ENCODE results near the gene DENND1C. TPM values are rescaled to one million over a fixed set of nuclear protein-coding genes. Genes with fewer than 3 reads are reported as not detected.
"Not testable (repeated sequence)": the region's sequence is repeated elsewhere in the genome, so short reads cannot be mapped to it uniquely, and the experiment has no call there.

The DENND1C gene
- total RNA-seq, 1 donor from 2014 or later: 0.92 TPM

GRCh38 chr19:6433663-6434062 is 47.9 kb downstream of the DENND1C start, which contains the start of gene SLC25A41:
Gene SLC25A41, minus strand, starts transcription at chr19:6433763. Its CDS starts 70 bp downstream, at chr19:6433693.
- DNase-seq (ENCODE audit: missing footprints) (no peak), ATAC-seq (no peak)
- intact Hi-C loops (cut with DNase I): no loop called here

DNA sequence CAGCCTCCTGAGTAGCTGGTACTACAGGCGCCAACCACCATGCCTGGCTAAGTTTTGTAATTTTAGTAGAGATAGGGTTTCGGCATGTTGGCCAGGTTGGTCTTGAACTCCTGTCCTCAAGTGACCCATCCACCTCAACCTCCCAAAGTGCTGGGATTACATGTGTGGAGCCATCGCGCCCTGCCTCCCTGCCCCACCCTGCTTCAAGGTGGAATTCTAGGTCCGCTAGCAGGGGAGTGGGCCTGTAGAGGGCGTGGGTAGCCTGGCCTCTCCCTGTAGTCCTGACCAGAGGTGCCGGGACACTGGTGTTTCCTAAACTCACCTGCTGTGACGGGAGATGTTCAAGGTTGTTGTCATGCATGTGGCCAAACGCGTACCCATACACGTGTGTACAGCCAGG is 48.4 kb downstream of the DENND1C start:
- ATAC-seq (no peak), DNase-seq (ENCODE audit: missing footprints) (no peak)
- intact Hi-C loops (cut with DNase I): no loop called here

DNA sequence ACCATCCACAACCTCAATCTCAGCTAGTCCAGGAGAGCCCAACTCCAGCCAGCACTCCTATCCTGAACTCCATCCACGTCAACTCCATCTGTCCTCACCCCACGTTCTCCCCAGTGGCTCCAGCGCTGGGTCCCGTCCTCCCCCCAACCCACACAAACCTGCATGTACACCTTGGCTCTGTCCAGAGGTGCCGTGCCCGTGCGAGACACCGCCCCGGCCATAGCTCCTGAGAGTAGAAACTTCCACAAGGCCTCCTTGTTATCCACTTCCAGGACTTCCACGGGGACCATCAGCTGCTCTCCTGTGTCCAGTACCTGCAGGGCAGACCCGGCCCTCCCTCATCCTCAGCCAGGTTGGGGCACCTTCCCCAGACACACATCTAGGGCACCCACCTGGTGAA is 49.7 kb downstream of the DENND1C start:
- DNase-seq (ENCODE audit: missing footprints) (no peak), ATAC-seq (no peak)
- intact Hi-C loops (cut with DNase I): no loop called here

- intact Hi-C loops (cut with DNase I): no loop called here
- ATAC-seq: no peak
- DNase-seq (ENCODE audit: missing footprints): no peak
These were observed 52.0 kb downstream of the DENND1C start for GRCh38 chr19:6429419-6430221.

- intact Hi-C loops (cut with DNase I); DNase-seq (ENCODE audit: missing footprints); ATAC-seq: not testable (repeated sequence)
These were observed 52.7 kb downstream of the DENND1C start for GRCh38 chr19:6428692-6429418.

DNA sequence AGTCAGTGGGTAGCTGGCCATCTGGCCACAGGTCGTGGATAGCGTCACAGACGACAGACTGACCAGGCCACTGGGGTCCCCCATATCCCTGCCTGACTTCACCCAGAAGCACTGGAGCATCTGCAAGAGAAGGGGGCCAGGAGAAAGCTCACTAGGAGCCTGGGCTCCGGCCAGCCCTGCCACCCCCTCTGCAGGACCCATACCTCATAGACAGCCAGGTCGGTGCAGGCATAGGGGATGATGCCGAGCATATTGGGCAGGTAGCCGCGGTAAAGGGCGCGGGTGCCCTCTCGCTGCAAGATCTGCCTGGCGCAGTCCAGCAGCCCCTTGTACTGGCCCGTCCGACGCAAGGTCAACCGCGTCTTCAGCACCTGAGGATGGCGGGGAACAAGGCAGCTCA is 54.5 kb downstream of the DENND1C start:
- ATAC-seq: no peak

DNA sequence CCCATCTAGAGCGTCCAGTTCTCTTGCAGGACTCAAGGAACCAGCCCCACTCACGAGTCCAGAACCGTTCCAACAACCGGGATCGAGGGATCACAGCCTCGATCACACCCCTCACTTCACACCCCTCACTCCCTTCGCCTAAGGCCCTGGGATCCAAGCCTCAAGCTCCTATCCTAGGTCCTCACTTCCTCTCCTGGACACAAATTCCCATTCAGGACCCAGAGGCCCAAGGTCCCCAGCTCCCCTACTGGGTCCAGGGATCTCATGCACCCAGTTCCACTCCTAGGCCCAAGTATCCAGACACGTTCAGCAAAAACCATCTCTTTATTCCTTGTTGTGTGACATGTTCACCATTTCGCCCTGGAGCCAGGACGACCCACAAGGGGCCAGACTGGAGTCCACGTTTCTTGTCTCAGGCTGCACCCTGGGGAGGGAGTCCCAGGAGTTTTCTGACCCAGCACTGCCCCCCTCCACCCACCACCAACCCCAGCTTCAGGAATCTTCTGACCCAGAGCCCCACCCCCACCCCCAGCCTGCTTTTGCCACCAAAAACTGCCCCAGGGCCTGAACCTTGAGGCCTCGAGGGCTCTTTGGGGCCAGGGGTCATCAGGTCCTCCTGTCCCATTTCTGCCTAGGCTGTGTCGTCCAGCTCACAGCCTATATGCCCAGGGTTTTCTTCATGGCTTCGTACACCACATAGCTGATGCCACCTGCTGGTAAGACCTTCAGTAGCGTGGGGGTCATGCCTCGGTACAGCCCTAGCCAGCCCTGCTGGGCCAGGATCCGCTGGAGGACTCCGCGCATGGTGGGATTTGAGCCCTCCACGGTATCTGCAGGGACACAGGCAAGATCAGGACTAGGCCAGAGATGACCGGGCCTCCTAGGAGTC is 55.6 kb downstream of the DENND1C start:
- no peak for ATAC-seq
- intact Hi-C loops (cut with DNase I): loop anchor here (1.0 kb wide), 2 partner anchors 34 to 53 kb away; no protein-coding TSS in a partner anchor
- DNase-seq (ENCODE audit: missing footprints): peak; percentile 60

More for the DNA sequence above, 54.5 kb downstream of the DENND1C start:
- intact Hi-C loops (cut with DNase I): no loop called here
- peak; percentile 30 for DNase-seq (ENCODE audit: missing footprints)

- intact Hi-C loops (cut with DNase I): loop anchor here (1.0 kb wide), 2 partner anchors 35 to 52 kb away; no protein-coding TSS in a partner anchor
- DNase-seq (ENCODE audit: missing footprints) (peak; percentile 99), ATAC-seq (peak; percentile 95)
These were observed 56.5 kb downstream of the DENND1C start for GRCh38 chr19:6424939-6425731.

- intact Hi-C loops (cut with DNase I): no loop called here
- ATAC-seq (no peak), DNase-seq (ENCODE audit: missing footprints) (no peak)
These were observed 57.2 kb downstream of the DENND1C start, which contains the start of gene KHSRP for GRCh38 chr19:6424195-6424938. Gene KHSRP, minus strand, starts transcription at chr19:6424811. Its CDS starts 110 bp downstream, at chr19:6424701.

DNA sequence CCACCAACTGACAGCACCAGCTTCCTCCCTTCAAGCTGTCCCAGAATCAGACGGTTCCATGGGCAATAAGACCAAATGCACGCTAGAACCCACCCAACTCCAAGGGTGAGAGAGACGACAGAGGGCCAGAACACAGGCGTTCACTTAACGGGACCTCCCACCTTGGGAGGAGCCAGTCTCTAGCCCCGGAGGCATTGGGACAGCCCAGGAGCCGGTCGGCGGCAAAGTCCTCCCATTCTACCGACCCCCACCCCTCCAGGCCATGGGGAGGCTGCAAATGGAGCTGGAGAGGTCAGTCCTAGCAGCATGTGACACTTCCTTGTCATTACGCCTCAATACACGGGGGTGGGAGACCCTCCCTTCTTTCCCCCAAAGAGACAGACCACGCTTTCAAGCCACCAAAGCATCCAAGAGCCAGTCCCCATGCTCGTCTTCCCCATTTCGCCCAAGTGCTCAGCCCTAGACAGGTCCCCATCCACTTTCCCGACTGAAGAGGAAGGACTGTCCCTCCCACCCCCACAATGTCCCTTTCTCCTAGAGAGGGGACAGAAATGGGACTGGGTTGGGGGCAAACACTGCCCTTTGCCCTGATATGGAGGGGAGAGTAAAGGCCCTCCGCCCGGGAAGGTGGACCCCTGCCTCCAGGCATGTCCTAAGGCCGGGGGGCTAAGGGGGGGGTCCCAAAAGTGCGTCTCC is 57.9 kb downstream of the DENND1C start:
- DNase-seq (ENCODE audit: missing footprints) (peak; percentile 60), ATAC-seq (no peak)
- intact Hi-C loops (cut with DNase I): no loop called here

DNA sequence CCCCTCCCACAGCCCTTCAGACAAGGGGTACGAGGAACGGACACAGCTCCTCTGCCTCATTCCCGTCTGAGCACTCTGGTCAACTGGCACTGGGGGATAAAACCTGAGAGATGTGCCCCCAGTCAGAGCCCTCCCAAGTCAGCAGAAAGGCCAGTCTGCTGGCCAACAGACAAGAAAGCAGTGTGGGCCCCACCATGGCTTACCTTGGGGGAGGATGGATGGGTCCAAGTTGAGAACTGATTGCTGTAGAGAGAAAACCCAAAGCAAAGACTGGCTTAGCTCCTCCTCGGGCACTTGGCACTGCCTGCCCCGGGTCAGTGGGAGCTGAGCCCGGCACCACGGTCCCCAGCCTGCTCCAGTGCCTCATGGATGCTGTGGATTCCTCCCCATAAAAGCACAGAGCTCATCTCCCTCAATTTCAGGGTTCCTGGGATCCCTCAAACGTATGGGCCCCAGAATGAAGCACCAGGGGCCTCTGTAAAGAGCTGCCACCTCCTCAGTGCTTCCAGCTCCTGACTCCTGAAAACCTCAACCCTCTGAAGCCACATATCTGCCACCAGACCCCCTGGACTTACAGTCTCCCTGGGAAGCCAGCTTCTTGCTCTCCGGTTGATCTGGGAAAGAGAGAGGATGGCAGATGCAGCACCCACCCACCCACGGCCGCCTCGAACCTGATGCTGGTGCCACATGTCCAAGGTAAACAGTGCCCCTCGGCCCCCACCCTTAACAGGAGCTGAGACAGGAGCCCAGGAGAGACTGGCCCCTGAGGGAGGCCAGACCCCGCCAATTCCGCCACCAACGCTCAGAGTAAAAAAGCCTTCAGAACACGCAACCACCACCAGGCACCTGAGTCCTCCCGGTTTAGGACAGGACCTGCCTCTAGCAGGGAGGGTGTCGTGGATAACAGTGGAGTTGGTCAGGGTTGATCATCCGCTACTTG is 60.2 kb downstream of the DENND1C start:
- intact Hi-C loops (cut with DNase I): no loop called here
- DNase-seq (ENCODE audit: missing footprints) (peak; percentile 45), ATAC-seq (no peak)

DNA sequence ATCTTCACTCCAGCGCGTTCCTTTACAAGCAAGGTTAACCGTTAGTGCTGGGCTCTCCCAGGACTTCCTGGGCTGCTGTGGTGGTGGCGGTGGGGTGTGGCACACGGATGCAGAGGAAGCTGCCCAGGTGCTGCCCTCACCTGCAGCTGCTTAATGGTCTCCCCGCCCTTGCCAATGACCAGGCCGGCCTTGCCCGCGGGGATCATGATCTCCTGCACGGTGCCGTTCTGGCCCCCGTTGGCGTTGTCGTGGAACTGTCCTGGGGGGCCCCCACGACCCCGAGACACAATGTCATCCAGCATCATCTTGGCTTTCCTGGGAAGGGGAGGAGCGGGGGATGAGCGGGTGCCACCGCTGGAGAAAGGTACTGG is 63.0 kb downstream of the DENND1C start:
- no peak for ATAC-seq
- intact Hi-C loops (cut with DNase I): no loop called here
- peak; percentile 45 for DNase-seq (ENCODE audit: missing footprints)

DNA sequence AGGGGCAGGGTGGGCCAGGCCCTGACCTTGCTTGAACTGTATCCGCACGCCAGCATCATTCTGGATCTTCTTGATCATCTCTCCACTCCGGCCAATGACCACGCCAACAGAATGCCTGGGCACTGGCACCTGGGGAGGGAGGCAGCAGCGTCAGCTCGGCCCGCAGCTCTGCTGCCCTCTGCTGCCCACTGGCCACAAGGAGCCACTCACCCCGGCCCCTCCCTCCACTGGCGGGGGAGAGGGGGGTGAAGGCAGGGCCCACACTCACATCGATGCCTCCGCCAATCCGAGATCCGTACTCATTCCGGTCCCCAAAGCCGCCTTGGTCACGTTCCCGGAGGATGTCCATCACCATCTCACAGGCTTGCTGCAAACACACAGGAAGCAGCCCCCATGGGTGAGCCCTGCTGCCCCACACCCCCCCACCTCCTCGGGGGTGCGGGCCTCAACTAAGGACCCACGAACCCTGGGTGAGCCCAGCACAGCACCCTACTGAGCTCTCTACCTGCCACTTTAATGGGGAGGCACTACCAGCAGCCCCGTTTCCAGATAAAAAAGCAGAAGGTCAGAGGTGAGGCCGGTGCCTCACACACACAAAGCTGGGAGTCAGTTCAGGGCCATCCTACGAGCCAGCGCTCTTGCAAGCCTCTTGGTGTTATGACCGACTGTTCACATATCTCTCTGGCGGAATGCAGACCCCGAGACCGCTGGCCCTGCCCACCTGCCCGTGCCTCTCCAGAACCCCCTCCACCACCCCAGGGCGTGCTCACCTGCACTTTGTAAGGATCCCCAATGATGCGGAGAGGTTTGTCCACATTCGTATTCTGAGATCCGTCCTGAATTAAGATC is 63.6 kb downstream of the DENND1C start:
- ATAC-seq (no peak), DNase-seq (ENCODE audit: missing footprints) (peak; percentile 65)
- intact Hi-C loops (cut with DNase I): no loop called here

Measured in Right ventricle myocardium inferior (tissue), 1 donor.